Activated CD4-positive, alpha-beta T cell treated with anti-CD3 and anti-CD28 coated beads for 24 hours (primary cell): ENCODE measurements around the gene USP26.
"Not testable (repeated sequence)": the region's sequence is repeated elsewhere in the genome, so short reads cannot be mapped to it uniquely, and the experiment has no call there.

Experiments used
- DNase-seq, 2 donors: peaks; one replicate each; pipeline ENCODE4 v3.0.0-alpha.2; 2020; ENCODE audit warnings: low read depth in 2 of 2

USP26 gene

GRCh38 chrX:133042260-133042659 is 54.6 kb downstream of the USP26 start:
- no peak for DNase-seq

GRCh38 chrX:133033010-133033409 is 63.9 kb downstream of the USP26 start:
- no peak for DNase-seq

GRCh38 chrX:133018229-133018628 is 78.7 kb downstream of the USP26 start:
- DNase-seq, result no peak

- no peak for DNase-seq
Observed at GRCh38 chrX:133007458-133007857, 89.5 kb downstream of the USP26 start.

GRCh38 chrX:133005616-133006015 is 91.3 kb downstream of the USP26 start:
- no peak for DNase-seq

- DNase-seq, result no peak
Observed at GRCh38 chrX:133005042-133005441, 91.9 kb downstream of the USP26 start.

- no peak for DNase-seq
Observed at GRCh38 chrX:132999209-132999608, 97.7 kb downstream of the USP26 start.

GRCh38 chrX:132990835-132991234 is 106.1 kb downstream of the USP26 start:
- DNase-seq, result no peak

- DNase-seq, result no peak
Observed at GRCh38 chrX:132986556-132986955, 110.4 kb downstream of the USP26 start.

- DNase-seq, result no peak
Observed at GRCh38 chrX:132984058-132984650, 112.8 kb downstream of the USP26 start.

GRCh38 chrX:132983496-132983895 is 113.4 kb downstream of the USP26 start:
- DNase-seq, result no peak

GRCh38 chrX:132980035-132980434 is 116.9 kb downstream of the USP26 start:
- not testable (repeated sequence) for DNase-seq
